COLO829 (cell line): ENCODE results near the gene F12.

Source experiments
- DNase-seq: peaks from one replicate; pipeline ENCODE4 v3.0.0; 2012; ENCODE audit warnings: low spot score

The F12 gene

DNA sequence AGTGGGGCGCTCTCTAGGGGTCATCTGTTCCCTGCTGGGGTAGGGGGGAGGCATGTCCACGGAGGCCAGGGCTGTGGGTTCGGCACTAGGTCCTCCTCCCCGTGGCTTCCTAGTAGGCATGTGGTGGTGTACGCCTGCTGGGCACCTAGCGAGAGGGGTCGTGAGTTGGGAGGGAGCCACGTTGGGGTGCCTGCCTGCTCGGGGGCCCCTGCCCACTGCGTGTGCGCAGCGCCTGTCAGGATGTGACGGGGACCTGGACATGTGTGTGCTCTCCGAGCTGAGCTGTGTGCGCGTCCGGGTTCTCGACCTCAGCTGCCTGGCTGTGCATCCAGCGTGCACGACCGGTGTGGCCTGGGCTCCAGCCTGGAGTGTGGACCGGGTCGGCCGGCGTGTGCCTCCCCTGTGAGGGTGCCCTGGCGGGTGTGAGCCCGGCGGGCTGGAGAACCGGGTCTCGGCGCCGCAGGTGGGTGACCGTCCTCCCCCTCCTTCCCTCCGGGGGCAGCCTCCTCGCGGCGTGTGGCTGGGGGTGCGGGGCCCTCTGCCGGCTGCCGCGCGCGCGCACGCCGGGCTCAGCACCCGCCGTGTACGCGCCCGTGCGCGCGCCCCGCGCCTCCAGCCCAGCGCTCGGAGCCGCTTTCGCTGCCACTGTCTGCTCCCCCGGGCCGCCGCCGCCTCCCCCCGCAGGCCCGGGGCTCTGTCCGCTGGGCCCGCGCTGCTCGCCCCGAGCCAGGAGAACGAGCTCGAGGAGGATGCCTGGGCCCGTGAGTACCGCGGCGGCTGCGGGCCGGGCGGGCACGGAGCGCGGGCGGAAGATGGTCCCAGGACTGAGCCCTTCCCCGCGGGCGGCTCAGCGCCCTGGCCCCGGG, 37.1 kb upstream of the F12 start, which contains the start of gene PRR7:
PRR7 (plus strand) TSS at position 615 of the 866 bp plus-strand sequence. CDS start 8,254 bp downstream, outside the sequence.
- DNase-seq: no peak

DNA sequence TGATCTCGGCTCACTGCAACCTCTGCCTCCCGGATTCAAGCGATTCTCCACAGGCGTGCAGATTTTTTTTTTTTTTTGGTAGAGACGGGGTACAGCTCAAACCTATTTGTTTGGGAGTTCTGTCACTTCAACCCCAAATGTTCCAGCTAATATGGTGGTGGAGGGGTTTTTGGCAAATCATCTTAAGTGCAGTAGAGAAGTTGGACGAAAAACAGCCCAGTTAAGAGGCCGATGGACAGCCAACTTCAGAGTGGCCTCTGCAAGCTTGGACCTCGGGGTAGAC, 36.5 kb upstream of the F12 start:
- DNase-seq: no peak

DNA sequence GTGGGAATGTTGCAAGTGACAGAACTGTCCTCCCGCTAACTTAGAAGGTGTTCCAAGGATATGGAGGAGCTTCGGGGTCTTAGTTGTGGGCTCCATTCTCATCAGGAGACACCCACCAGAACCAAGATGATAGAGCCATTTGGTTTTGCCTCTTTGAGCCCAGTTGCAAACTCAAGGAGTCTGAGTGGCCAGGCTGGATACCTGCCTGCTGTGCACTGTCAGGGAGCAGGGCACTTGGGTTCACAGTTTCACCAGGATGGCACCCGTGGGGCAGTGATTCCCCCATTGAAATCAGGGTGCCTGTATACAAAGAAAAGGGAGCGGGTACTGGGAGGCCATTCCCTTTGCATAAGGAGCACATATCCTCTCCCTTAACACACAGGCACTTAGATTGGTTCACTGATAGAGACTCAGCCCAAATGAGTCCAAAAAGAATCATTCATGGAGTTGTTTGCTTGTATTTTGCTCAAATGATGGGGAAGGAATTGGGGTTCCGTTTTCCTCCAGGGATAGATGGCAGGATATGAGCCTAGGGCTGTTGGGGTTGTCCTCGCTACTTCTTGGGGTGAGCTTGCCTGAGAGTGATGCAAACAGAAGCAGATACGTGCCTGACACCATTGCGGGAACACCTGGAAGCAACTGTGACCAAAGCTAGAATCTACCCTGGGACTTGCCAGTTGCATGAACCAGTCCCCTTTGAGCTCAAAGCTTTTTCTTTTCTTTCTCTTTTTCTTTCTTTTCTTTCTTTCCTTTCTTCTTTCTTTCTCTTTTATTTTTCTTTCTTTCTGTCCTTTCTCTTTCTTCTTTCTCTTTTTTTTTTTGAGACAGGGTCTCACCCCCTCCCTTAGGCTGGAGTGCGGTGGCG, 35.9 kb upstream of the F12 start:
- DNase-seq: no peak

DNA sequence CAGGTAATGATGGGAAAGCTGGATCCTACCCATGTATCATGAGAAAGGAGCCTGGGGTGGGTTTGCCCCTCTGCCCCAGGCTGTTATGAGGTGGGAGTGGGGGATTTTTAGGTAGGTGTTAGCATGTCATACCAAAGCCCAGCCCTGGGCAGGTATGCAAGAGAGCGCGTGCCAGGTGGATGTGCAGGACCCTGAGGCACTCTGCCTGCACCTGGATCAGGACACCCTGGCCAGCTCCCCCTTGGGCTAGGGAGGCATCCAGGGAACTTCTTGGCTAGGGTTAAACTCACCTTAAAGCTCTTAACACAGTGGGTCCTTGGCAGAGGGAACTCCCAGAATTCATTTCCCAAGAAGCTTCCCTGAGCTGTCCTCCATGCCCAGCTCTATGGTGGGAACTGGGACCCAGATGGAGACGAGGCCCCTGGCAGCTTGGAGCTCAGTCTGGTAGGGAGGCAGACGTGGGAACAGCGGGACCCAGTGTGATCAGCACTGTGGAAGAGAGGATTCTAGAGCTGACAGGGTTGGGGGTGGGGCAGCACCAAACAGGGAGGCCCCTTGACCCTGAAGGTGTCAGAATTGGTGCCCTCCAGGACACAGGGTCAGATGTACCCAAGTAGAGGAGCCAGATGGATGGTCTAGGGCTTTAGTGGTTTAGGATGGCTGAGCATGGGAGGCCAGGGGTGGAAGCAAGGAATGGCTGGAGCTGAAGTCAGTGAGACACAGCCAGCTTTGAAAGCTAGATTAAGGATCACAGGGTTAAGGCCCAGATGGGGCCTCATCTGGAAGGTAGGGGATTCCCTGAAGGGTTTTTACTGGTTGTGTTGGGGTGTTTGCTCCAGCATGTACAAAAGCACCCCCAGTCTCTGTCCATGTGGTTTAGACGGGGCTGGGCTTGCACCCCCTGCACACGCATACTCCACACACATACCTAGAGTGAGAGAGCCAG, 35.0 kb upstream of the F12 start:
- DNase-seq: no peak

DNA sequence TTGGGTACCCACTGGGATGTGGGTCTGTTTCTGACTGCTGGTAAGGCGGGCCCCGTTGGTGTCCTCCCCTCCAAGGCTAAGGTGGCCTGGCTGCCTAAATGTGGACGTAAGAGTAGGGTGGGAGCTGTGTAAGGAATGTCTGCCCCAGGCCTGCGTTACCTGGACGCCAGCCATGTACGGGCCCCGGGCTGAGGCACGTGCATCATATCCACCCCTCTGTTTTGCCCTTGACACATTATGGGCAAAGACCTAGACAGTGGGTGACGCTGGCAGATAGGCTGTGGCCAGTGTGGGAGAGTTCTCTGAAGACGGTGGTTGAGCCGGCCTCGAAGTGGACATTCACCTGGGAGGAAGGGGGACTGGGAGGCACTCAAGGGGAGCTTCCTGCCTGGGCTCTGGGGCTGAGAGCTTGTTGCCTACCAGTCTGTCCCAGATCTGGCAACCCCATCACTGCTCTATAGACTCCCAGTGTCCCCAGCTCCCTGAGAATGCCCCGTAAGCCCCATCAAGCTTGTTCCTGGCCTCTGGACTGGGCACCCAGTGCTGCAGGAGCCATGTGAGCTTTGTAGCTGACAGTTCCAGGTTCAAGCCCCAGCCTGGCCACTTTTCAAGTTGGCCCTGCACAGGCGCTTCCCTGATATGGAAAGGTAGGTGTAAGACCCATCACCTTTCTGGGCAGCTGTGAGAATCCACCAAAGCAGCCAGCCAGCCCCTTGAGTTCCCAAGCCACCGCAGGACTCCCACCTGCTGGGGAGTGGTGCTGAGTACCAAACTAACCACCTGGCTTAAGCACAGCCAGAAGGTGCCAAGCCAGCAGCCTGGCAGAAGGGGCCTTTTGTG, 34.0 kb upstream of the F12 start:
- no peak for DNase-seq

DNA sequence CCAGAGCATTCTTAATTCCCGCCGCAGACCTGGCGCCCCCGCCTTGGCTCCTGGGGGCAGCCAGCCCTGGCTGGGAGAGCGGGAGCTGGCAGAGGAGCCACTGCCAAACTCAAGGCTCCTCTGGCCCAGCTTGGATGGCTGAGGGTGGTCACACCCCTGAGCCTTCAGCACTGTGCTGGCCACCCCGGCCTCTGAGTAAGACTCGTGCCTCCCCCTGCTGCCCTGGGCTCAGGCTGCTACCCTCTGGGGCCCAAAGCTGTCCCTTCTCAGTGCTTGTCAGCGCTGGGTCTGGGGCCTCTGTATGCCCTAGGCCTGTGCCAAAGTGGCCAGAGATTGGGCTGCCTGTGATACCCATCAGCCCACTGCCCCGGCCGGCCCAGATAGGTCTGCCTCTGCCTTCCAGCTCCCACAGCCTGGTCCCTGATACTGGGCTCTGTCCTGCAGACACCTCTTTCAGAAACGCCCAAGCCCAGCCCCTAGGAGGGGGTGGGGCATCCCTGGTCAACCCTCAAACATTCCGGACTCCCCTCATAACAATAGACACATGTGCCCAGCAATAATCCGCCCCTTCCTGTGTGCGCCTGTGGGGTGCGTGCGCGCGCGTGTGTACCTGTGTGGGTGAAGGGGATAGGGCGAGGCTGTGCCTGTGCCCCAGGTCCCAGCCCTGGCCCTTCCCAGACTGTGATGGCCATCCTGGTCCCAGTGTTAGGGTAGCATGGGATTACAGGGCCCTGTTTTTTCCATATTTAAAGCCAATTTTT, 32.9 kb upstream of the F12 start:
- DNase-seq: no peak

DNA sequence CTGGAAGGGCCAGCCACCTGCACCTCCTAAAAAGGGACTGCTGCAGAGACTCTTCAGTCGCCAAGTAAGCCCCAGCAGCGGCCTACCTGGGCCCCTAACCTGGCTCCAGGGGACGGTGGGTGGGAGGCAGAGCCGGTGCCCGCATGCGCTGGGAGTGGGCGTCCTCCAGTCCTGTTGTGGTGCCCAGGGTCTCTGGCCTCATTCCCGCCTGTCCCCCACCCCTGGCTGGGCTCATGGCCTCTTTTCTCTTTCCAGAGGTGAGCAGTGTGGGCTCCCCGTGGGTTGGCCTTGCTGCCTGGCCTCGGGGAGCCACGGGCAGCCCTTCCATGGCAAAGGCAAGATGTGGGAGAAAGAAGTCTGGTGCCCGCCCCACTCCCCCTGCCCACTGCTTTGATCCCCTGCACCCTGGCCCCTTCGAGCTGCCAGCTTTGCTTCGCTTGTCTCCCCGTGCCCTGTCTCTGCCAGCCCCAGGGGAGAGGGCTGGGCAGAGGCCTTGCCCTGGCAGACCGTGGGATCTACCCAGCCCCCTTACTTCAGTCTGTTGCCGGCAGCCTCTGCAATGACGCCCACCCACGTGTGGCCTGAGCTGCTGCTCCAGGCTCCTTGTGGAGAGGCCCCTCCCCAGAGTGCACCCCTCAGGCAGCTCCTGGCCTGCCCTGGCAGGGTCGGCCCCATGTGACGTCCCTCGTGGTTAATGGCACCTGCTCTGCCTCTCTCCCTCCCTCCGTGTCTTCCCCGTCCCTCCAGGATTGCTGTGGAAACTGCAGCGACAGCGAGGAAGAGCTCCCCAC, 31.8 kb upstream of the F12 start:
- no peak for DNase-seq

DNA sequence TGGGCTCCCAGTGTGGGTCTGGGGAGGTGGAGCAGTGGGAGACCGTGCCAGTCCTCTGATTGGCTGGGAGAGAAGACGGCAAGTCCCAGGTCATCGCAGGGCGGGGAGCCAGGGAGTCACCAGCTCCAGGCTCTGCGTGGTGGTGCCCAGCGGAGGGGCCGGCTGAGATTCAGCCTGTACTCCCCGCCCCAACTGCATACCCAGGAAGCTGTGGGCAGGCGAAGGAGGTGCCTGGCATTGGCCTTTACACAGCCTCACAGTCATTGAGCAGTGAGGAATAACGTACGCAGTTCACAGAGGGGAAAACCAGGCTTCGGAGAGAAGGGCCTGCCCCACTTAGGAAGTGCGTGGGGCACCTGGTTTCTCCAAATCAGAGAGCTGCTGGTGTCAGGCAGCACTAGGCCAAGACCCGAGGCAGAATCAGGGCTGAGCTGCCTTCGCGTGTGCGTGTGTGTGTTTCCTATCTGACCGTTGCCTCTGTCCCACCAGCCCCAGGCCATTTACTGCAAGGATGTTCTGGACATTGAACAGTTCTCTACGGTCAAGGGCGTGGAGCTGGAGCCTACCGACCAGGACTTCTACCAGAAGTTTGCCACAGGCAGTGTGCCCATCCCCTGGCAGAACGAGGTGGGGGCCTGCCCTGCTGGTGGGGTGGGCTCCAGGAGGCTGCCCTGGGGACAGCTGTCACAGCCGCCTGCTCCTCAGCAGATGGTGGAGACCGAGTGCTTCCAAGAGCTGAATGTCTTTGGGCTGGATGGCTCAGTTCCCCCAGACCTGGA, 31.0 kb upstream of the F12 start:
- no peak for DNase-seq

DNA sequence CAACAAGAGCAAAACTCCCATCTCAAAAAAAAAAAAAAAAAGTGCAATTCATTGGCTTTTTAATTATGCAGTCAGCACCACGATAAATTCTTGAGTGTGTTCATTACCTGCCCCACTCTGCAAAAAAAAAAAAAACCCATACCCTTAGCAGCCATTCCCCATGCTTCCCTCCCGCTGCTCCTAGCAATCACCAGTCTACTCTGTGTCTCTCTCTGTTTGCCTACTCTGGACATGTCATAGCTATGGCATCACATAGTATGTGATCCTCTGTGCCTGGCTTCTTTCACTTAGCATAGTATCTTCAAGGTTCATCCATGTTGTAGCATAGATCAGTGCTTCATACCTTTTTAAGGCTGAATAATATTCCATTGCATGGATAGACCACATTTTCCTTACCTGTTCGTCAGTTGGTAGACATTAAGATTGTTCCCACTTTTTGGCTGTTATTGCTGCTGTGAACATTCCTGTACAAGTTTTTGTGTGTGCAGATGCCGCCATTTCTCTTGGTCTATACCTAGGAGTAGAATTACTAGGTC, 30.2 kb upstream of the F12 start:
- no peak for DNase-seq

DNA sequence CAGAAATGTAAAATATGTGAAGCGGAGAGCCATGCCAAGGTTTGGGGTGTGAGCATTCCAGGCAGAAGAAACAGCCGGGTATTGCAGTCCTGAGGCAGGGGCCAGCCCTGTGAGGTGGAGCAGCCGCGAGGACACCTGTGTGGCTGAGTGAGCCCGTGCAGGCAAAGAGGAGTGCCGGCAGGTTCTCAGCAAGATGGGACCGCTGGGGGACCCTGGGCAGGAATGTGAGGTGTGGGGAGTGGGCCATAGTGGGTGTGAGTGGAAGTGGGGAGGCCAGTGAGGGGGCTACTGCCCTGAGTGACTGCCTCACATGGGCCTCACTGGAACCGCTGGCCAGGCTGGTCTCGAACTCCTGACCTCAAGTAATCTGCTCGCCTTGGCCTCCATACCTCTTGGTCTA, 29.1 kb upstream of the F12 start:
- DNase-seq: no peak

DNA sequence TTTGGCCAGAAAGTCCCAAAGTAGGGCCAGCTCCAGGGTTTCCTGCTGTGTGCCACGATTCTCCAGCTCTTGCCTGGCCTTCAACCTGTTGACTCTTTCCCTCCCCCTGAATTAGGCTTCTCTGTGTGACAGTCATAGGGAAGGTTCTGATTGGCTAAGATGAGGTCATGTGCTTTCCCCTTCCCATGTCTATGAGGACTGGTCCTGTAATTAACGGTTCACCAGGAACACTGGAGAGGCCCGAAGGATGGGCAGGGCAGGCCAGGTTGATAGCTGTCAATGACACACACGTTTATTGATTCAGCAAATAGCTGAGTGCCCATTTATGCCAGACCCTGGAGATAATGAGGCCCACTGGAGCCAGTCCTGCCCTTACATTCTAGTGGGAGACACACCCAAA, 28.3 kb upstream of the F12 start:
- no peak for DNase-seq

DNA sequence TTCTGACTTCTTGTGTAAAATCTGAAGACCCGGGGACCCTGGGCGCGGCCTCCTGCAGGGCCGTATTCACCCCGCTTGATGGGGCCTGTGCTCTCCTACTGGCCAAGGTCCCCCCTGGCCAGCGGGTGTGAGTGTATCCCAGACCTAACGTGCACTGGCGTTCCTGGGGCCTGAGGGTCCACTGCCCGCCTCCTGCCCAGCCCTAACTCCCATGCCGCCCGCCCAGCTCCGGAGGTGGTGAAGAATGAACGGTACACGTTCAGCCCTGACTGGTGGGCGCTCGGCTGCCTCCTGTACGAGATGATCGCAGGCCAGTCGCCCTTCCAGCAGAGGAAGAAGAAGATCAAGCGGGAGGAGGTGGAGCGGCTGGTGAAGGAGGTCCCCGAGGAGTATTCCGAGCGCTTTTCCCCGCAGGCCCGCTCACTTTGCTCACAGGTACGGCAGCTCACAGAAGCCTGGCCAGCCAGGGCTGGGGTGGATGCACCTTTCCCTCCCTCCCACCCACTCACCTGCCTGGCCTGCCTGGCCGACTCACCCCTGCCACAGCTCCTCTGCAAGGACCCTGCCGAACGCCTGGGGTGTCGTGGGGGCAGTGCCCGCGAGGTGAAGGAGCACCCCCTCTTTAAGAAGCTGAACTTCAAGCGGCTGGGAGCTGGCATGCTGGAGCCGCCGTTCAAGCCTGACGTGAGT, 26.6 kb upstream of the F12 start:
- no peak for DNase-seq

DNA sequence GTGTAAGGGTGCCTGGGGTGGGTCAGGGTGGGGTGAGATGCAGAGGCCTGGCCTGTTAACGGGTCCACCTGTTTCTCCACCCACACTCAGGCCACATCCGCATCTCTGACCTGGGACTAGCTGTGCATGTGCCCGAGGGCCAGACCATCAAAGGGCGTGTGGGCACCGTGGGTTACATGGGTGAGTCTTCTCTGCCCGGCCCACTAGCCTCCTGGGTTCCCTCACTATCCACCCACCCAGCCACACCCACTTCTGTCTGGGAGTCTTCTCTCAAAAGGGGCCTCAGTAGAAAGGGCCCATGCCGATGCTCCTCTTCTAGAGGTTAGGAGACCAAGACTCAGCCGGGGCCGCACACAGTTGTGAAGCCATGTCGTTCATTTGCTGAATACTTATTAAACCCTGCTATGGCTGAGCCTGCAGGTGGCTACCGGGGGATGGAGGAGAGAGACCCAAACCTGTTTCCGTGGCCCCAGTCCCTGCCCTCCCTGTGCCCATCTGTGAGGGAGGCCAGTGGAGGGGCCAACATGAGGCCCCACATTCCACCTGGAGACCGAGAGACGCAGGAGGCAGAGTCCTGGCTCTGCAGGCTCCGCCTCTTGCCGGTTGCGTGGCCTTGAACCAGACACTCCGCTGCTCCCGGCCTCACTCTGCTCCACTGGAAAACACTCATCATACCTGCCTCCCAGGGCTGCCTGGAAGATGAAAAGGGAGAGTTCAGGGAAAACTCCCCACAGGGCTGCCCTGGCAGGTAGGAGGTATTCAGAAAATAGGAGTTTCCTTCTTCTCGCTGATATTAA, 25.8 kb upstream of the F12 start:
- DNase-seq: no peak

DNA sequence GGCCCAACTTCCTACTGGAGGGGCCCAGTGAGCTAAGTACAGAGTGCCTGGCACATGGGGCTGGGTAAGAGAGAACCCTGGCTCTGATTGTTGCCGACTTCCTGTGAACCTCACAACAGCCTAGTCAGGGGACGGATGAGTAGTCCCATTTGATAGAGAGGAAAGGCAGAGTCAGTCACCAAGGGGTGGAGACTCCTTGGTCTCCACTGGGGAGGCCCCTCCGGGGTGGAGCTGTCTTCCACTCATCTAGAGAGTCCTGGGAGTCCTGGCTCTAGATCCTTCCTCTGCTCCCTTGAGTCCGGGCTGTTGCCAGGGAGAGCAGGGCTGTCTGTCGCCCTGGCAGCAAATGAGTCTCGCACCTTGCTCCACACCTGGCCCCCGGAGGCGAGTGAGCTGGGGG, 25.1 kb upstream of the F12 start:
- no peak for DNase-seq

DNA sequence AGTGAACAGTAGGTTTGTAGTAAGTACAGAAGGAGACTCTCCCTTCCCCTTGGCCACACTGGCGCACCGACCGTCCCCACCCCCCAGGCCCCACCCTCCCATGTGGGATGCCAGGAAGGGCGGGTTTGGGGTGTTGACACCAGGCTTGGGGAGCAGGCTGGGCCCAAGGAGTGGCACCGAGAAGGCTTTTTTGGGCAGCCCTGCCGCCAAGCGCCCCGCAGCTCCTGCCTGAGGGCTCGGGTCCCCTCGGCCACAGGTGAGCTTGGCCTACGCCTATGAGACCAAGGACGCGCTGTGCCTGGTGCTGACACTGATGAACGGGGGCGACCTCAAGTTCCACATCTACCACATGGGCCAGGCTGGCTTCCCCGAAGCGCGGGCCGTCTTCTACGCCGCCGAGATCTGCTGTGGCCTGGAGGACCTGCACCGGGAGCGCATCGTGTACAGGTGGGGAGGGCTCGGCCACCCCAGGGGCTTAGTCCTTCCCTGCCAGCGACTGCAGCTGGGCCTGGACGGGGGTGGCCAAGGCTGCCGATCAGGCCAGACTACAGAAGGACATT, 24.4 kb upstream of the F12 start:
- no peak for DNase-seq

DNA sequence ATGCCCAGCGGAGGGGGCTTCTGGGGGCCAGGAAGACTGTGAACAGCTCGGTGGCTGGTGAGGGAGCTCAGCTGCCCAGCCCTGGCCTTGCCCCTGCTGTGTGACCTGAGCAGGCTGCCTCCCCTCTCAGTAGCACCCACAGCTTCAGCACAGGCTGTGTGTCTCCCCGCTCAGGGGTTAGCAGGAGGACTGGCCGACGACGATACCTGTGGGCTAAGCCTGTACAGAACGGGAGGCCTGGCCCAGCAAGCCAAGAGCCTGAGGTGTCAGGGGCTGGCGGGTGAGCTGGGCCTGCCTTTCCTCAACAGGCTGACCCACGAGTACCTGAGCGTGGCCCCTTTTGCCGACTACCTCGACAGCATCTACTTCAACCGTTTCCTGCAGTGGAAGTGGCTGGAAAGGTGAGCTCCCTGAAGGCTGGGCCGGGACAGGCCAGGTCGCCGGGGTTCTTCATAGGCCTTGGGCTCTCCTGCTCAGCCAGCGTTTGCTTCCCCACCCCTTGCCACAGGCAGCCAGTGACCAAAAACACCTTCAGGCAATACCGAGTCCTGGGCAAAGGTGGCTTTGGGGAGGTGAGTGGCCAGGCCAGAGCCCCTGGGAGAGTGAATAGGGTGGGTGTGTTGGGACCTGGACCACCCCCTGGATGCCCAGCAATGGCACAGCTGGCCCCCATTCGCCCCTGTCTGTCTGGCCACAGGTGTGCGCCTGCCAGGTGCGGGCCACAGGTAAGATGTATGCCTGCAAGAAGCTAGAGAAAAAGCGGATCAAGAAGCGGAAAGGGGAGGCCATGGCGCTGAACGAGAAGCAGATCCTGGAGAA, 23.7 kb upstream of the F12 start:
- DNase-seq: no peak
